GM23338 (cell line): Measurements from ENCODE around the gene PDE4C.

Source experiments
- EZH2 ChIP-seq: fragments of 200-600 bp; sonication (generic); IDR thresholded peaks from one replicate; pipeline ENCODE4 v1.8.0; 2017; ENCODE audit warnings: antibody characterized with exemption, mild to moderate bottlenecking, low read depth; ENCODE audit not compliant: unreplicated experiment
- POLR2AphosphoS5 ChIP-seq: IDR thresholded peaks from 2 replicates; pipeline ENCODE4 v1.6.1; 2016; ENCODE audit warnings: antibody characterized with exemption, low read depth
- STAT1 ChIP-seq: IDR thresholded peaks from one replicate; pipeline ENCODE4 v1.6.1; 2016; ENCODE audit warnings: antibody characterized with exemption; ENCODE audit not compliant: unreplicated experiment
- TF ChIP-seq, protein P1 (sequence below), 2 experiments: fragments of 200-600 bp in 1 of 2; sonication (generic) in 1 of 2; conservative IDR thresholded peaks; 2 replicates each; pipeline versions ENCODE4 v1.5.1 to v1.6.1; 2016 to 2017; ENCODE audit warnings: antibody characterized with exemption in 2 of 2, low read depth in 2 of 2, mild to moderate bottlenecking in 2 of 2, moderate library complexity in 1 of 2

DNA sequence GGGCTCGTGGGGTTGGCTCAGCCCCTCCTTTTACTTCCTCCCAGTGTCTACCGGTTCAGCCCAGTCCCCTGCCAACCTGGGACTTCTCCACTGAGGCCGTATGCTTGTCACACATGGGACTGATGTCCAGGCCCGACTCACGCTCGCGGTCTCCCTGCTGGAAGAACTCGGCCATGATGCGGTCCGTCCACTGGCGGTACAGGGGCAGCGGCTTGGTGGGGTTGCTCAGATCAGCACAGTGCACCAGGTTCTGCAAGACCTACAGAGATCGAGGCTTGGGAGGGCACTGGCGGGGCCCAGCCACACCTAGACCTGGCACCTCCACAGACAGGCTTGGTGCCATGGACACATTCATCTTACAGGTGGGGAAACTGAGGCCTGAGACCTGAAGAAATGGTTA is 14.6 kb downstream of the PDE4C start:
- TF ChIP-seq STAT1 (no peak), POLR2AphosphoS5 (no peak), EZH2 (no peak)
- TF ChIP-seq, protein P1, sequence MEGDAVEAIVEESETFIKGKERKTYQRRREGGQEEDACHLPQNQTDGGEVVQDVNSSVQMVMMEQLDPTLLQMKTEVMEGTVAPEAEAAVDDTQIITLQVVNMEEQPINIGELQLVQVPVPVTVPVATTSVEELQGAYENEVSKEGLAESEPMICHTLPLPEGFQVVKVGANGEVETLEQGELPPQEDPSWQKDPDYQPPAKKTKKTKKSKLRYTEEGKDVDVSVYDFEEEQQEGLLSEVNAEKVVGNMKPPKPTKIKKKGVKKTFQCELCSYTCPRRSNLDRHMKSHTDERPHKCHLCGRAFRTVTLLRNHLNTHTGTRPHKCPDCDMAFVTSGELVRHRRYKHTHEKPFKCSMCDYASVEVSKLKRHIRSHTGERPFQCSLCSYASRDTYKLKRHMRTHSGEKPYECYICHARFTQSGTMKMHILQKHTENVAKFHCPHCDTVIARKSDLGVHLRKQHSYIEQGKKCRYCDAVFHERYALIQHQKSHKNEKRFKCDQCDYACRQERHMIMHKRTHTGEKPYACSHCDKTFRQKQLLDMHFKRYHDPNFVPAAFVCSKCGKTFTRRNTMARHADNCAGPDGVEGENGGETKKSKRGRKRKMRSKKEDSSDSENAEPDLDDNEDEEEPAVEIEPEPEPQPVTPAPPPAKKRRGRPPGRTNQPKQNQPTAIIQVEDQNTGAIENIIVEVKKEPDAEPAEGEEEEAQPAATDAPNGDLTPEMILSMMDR (conservative IDR thresholded peaks at IDR 0.05; ENCODE audit: low read depth in 2 of 2), result no peak
